ENCODE measurements around the gene BAIAP3.

- TF ChIP-seq CTCF (conservative IDR thresholded peaks at IDR 0.05; ENCODE audit: low read depth, low read length) (no peak), FOS (IDR thresholded peaks at IDR 0.05; ENCODE audit: low read depth, low read length) (no peak), CHD1 (IDR thresholded peaks at IDR 0.05; ENCODE audit: low read depth, low read length) (no peak)
These were observed 15.8 kb upstream of the BAIAP3 start for GRCh38 chr16:1317479-1318267.

Measured in IMR-90 (cell line).